HG03135 (cell line): ENCODE data around the gene TARS1.

Experiments used
- ATAC-seq: cut with Tn5 transposase; IDR thresholded peaks from one replicate; pipeline ENCODE4 v1.9.1; 2021; ENCODE audit warnings: mild to moderate bottlenecking, moderate library complexity; ENCODE audit not compliant: unreplicated experiment

The TARS1 gene

DNA sequence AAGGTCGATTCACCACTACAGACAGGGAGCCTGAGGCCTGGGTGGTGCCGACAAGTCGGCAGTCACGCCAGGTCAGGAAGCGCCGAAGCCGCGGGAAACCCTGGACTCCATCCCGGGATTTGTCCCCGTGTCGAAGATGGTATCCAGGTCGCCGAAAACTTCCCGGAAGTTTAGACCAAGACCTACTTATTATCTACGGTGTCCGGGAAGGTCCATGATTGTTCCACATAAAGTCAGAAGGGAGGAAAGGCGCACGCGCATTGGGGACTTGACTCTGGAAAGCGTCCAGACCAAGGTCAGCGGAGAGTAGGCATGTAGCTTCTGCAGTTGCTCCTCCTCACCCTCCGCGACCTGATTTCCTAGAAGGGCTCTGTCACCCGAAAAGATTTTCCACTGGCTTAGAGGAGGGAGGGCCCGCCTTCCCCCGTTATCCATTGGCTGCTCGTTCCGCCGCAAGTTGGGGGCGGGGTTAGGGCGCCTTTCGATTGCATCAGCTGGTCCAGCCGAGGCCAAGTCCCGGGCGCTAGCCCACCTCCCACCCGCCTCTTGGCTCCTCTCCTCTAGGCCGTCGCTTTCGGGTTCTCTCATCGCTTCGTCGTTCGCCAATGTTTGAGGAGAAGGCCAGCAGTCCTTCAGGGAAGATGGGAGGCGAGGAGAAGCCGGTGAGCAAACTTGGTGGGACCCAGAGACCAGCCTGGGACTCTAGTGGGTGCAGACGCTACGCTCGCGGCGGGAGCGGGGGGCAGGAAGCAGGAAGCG lies at the start of gene TARS1:
TARS1 (plus strand) TSS at position 484 of the 759 bp plus-strand sequence; CDS start at position 606, 122 bp downstream.
- ATAC-seq = peak; percentile 92

DNA sequence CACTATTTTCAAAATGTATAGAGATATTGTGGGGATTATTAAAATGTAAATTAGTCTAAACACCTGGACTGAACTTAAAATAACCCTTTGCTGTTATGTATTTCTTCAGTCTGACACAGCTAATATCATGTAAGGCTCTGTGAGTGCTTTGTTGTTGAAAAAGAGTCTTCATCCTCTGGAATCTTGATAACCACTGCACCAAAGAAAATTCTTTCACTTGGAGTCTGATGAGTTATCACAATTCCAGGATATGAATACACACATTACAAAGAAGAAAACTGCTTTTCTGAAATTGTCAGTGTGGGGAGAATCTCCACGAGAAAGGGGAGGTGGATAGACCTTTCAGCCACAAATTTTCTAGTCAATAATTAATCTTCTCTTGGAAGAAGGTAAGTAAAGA lies 42.3 kb upstream of the TARS1 start:
- ATAC-seq = no peak

DNA sequence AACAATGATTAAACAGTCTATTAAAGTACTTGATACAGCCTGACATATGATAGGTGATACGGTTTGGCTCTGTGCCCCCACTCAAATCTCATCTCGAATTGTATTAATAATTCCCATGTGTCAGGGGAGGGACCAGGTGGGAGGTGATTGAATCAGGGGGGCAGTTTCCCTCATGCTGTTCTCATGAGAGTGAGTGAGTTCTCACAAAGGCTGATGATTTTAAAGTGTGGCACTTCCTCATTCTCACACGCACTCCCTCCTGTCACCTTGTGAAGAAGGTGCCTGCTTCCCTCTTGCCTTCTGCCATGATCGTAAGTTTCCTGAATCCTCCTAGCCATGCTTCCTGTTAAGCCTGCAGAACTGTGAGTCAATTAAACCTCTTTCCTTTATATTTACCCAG lies 40.1 kb upstream of the TARS1 start:
- ATAC-seq = no peak

DNA sequence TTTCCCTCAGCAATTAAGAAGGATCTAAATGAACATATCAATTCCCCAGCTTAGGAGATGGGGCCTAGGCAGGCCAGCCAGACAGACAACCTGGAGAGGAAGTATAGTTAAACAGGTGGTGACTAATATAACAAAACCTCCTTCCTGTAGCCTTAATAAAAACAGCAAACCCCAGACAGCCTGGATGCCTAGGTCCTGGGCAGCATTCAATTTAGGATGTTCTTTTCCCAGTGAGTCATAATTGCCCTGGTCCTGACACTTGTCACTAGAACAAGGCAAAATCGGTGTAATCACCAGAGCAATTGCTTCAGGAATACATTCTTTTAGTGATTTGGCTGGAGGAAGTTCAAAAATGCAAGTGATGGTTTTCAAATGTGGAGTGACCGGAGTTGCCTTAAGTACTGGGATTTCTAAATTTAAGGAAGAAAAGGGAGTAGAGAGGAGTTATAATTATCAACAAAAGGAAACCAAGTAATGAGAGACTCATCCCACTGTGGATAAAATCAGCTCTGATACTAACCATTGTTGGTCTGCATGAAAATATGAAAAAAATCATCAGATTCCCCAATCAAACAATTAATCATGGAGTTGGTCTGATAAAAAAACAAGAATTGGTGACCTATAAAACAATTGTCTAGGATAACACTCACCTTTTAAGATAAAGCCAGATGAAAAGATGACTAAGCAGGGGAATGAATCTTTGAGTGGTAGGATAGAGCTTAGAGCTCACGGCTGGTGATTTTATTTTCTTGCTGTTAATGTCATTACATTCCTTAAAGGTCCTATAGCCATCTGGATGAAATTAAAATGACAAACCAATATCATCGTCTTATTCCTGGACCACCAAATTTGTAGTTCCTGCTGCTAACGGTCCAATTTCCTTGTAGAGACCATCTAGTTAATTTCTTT lies 39.0 kb upstream of the TARS1 start:
- no peak for ATAC-seq

DNA sequence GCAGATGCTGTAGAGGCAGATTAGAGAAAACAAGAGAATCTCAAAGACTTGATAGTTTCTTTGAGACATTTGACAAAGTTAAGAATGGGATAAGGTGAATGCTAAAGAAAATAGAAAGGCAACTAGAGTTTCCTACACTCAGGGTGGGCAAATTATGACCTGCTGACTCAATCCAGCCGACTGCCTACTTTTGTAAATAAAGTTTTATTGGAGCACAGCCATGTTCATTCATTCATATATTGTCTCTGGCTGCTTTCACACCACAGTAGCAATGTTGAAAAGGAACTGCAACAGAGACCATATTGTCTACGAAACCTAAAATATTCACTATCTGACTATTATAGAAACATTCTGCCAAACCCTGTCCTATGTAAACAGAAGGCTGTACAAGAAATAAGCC lies 37.6 kb upstream of the TARS1 start:
- no peak for ATAC-seq

DNA sequence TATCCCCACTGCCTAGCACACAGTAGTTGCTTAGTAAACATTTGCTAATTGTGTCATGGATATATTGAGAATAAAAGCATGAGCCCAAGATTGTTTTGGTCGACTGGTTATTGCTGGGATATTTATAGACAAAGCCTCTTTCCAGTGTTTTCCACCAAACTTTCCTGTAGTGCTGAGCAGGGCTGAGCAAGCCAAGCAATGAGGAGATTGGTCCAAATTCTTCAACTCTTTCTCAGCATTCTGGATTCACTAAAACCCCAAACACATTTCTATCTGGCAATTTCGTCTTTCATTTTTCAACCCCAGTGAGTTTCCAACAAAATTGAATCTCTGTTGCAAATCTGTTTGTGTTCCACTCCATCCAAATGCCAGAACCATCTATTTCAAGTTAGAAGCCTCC lies 31.9 kb upstream of the TARS1 start:
- ATAC-seq = no peak

DNA sequence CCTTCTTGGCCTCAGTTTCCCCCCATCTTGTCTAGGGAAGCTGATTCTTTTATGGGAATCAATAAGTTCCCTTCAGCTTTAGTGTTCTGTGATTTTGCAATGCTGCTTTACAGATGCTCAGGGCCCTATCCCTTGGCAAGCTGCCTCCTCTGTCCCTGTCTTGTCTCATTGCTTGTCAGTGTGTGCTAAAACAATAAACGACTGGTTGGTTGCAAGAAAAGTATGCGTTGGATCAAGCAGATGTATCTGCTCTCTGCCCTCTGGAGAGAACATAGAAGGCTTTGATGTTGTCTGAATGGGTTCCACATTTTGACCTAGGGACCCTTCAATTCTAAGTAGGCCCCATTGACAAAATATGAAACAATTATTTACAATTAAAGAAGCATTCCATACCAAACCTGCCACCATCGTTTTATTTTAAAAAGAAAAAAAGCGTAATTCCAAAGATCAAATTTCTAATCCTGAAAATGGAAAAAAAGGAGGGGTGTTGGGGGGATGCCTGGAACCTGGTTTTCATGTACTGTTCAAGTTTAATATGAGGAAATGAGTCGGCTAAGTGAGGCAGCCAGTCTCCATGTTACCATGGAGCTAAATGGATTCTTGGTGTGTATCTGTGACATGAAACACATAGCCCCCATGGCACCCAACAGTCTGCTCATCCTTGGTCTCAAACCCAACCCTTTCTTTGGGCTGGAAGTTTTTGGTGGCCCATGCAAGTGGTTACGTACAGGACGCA lies 31.2 kb upstream of the TARS1 start:
- ATAC-seq = no peak

DNA sequence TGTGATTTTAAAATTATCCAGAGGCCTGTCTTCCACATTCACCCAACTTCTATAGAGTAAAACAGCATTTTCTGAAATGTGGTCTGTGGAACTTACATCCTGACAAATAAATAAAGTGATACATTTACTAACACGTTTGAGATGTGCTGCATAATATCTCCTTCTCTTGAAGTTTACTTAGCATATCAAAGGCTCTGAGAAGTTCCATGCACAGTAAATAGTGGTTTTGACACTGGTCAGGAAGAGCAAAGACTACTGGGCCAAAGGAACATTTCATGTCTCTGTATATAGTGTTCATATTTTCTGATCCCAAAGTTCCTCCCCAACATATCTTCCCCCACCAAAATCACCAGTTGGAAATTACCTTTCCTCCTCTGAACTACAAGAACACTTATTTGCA lies 30.5 kb upstream of the TARS1 start:
- ATAC-seq = no peak

DNA sequence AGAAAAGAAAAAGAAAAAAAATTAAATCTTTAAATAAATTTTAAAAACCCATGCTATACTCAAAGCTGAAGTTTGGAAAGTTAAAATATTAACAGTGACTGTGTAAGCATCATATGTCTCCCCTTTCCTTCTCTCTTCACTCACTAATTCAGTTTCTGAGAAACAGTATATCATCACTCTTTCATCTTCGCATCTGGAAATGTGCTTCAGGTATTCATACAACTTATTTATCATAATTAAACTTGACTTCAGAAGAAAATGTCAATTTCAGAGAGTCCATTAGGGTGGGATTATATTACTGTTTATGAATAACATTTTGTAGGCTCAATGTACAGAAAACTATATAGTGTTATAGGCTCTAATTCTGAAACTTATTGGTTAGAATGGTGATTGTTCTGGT lies 29.3 kb upstream of the TARS1 start:
- ATAC-seq = no peak

DNA sequence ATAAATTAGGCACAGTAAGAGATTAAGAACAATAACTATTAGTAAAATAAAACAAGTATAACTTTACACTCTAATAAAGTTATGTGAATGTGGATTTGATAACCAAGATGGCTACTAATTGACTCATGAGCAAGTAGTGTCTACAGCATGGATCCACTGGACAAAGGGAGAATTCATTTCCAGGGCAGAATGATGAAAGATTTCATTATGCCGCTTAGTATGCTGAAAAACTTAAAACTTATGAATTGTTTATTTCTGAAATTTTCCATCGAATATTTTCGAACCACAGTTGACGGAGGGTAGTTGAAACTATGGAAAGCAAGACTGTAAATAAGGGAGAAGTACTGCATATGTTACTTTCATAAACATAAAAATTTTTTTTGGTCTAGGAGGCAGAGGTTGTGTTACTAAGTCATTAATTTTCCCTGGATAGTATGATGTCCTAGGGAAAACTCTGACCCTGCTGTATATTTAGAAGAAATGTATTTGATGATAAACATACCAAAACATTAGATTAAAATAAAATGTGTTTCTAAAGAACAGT lies 24.9 kb upstream of the TARS1 start:
- ATAC-seq = no peak

DNA sequence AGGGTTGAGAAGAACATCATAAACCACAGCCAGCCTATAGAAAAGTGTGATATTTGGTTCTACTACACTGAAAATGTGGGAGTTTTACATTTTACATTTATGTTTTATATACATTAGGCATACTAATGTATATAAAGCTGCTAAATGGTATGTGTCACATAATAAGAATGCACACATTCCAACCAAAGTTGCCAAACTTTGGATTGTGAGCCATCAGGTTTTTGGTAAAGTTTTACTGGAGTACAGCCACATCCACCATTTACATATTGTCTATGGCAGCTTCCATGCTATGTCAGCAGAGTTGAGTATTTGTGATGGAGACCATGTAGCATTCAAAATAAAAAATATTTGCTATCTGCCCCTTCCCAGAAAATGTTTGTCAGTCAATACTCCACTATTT lies 23.1 kb upstream of the TARS1 start:
- ATAC-seq = no peak

DNA sequence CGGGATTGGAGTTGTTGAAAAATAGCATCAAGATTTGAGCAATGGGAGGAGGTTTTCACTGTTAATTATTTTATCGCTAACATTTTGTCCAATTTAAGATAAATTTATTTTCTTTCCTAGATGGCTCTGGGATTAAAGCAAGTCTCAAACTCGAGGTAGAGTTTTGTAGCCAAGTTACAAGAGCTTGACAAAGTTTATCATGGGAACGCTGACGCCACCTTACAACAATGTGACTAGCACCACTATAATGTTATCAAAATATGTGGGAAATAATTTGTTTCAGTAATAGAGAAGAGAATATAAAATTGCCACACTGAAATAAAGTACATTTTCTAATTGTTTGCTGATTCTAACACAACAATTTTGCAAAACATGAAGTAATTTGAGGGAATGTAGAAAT lies 19.8 kb upstream of the TARS1 start:
- no peak for ATAC-seq

DNA sequence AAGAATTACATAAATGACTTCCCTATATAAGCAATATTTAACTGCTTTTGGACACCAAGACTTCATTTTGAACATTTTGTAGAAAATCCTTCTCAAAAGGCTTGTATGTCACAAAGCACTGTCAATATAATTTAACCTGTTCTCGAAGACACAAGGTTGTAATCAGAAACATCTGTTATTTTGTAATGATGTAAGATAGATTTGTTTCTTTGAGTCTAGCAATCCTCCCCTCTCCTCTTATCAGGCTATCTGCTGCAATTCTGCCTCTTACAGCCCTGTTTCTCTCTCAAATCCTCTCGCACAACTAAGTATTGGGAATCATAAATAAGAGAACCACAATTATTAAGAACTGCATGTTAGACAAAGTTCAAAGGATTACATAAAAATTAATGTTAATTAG lies 18.6 kb upstream of the TARS1 start:
- no peak for ATAC-seq

DNA sequence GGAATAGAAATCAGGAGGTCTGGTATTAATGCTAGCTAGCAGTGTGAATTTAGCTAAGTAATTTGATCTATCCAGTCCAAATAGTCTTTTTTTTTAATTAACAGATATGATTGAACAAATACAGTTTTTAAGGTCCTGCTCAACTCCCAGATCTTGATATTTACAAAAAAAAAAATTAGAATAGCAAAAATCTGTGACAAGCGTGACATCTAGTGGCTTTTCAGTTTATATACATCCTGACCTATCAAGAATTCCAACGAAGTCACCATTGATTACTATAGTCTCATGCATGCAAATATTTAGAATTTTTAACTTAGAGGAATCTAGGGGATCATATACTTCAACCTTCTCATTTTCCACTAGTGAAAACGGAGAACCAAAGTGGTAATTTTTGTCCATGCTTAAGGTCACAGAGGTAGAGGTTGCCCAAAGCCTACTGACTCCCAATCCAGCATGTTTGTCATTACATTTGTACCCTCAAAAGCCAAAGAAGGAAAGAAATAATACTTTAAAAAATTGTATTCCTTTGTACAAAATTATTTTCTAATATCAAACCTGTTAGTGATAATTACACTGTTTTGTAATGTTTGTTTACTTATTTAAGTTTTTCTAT lies 17.6 kb upstream of the TARS1 start:
- ATAC-seq = no peak

DNA sequence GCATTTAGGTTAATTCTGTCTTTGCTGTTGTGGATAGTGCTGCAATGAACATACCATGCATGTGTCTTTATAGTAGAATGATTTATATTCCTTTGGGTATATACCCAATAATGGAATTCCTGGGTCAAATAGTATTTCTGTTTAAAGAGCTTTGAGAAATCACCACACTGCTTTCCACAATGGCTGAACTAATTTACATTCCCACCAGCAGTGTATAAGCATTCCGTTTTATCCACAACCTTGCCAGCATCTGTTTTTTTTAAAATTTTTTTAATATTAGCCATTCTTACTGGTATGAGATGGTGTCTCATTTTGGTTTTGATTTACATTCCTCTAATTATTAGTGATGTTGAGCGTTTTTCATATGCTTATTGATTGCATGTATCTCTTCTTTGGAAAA lies 15.5 kb upstream of the TARS1 start:
- no peak for ATAC-seq

DNA sequence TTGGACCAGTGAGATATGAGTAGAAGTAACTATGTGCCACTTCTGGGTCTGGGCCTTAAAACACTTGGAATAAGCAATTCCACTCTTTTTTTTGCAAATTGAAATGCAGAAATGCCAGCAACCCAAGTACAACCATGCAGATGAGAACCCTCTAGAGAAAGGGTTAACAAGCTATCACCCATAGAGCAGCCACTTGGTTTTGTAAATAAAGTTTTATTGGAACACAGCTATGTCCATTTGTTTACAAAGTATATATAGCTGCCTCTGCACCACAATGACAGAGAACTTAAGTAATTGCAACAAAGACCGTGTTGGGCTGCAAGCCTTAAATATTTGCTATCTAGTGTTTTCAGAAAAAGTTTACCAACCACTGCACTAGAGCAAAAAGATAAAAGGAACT lies 9.8 kb upstream of the TARS1 start:
- ATAC-seq = no peak

DNA sequence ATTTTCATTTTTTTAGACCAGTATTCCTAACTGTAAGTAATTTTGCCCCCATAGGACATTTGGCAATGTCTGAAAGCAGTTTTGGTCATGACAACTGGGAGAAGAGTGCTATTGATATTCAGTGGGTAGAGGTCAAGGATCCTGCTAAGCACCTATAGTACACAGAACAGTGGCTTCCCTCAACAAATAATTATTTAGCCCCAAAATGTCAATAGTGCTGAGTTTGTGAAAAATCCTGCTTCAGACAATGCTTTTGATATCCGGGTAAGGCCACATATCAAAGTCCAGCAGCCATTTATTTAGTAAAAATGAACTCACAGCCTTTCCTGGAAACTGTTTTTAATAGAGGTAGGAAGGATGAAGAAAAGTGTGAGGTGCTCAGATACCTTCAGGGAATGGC lies 8.1 kb upstream of the TARS1 start:
- no peak for ATAC-seq

DNA sequence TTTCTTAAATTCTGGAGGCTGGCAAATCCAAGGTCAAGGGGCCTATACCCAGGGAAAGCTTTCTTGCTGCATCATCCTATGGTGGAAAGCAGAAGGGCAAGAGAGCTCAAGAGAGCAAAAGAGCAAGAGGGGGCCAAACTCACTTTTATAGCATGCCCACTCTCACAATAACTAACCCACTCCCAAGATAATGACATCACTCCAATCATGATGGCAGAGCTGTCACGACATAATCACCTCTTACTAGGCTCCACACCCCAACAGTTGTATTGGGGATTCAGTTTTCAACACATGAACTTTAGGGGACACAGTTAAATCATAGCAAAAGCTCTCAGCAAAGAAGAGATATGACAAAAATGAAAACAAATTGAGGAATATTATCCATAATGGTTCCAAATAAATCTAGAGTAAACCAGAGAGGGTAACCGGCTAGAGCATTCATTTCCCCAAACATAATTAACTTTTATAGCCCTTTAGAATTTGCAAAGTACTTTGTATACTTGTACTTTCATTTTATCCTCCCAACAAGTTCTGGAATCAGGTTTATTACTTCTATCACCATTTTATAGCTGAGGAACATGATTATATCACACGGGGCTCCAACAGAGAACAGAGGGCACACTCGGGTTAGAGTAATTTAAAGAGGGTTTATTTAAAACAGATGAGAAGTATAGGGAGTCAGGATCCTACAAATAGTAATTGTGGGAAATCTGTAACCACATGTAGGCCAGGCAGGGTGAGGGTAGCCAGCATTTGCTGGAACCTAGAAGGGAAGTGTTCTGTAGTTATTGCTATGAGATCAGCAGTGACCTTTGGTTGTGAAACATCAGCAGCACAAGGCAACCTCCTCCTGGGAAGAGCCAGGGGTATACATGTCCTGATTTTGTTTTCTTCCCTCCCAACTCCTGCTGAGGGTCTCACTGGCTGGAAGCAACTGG lies 7.2 kb upstream of the TARS1 start:
- no peak for ATAC-seq

DNA sequence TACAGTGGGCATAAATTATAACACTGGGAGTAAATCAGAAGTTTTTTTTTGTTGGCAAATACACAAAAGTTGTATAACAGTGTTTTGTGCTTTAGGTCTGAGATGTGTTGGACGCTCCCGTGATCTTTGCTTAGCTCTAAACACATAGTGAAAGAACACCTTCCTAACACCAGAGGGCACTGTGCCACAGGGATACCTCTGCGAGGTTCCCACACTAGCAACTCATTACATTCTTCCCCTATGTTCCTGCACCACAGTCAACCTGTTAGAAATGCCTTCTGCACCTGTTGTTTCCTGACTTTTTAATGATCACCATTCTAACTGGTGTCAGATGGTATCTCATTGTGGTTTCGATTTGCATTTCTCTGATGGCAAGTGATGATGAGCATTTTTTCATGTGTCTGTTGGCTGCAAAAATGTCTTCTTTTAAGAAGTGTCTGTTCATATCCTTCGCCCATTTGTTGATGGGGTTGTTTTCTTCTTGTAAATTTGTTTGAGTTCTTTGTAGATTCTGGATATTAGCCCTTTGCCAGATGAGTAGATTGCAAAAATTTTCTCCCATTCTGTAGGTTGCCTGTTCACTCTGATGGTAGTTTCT lies 4.8 kb upstream of the TARS1 start:
- ATAC-seq = peak; percentile 42
